GM19238 (cell line): ENCODE measurements around the gene CHN2.

ENCODE experiments used
- DNase-seq: peaks from one replicate; pipeline ENCODE4 v3.0.0; 2011; ENCODE audit warnings: low spot score; ENCODE audit not compliant: insufficient read length

Gene CHN2

GRCh38 chr7:29224726-29225125 is 30.2 kb downstream of the CHN2 start:
- DNase-seq = no peak

DNA sequence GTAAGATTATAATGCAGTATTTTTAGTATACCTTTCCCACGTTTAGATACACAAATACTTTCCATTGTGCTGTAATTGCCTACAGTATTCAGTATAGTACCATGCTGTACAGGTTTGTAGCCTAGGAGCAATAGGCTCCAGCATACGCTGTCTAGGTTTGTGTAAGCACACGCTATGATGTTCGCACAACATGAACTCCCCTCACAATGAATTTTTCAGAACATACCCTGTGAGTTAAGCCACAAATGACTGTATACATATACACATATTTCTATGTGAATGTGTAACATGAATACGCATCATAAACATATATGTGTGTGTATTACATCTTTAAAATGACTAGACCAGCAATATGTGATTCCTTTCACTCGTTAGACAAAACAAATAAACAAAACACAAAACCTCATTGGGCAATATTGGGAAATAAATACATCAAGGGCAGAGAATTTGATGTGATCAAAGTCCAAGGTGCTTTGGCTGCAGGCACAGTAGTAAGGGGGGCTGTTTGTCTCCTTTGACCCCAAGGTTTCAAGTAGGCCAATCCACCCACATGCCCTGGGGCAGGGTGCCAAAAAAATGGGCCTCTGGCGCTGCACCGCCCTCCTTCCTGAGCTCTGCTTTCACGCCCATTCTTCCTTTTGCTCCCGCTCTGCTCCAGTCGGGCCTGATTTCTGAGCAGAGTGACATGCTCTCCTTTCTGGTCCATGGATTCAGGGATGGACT is 33.9 kb downstream of the CHN2 start:
- DNase-seq = no peak

DNA sequence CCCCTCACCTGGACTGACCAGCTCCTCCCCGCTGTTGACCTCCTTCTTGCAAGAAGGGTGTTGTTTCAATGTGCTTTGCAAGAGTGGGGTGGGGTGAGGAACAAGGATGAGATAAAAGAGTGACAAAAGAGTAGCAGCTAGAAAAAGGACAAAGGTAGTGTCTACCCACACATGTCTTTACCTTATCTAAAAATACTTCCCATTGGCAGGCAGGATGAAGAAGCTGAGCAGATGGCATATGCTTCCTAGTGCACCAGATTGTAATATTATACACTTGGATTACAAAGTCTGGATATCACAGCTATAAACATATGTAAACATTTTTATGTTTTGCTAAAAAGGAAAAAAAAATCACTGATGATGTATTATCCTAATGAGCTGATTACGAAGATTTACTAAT is 34.5 kb downstream of the CHN2 start:
- no peak for DNase-seq

DNA sequence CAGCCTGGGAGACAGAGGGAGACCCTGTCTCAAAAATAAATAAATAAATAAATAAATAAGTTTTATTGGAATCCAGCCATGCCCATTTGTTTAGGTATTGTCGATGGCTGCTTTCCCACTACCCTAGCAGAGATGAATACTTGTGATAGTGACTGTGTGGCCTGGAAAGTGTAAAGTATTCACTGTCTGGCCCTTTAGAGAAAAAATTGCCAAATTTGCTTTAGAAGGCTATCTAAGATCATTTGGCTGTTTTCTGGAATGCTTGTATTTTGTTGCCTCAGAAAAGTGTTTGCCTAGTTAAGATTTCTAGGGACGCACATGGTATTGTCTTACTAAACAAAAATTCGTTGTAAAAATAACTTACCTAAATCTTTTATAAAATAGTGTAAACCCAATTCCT is 35.4 kb downstream of the CHN2 start:
- DNase-seq = no peak

DNA sequence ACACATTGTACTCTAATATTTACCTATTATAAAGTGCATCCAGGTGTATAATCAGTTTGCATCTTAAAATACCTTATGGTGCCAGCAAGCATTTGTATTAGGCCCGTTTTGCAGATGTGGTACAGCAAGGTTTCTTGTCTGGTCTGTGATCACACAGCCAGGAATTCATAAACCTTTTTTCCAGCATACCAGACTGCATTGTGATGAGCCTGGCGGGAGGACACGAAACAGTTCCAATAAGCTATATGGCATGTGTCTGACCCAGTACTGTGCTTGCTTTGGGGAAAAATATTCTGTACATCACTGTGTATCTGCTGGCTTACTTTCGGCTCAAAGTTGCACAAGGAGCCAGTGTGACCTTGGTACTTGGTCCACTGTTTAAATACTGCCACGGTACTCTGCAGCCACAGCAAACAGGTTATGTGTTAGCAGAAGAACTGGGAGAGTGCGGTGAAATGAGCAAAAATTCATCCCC is 36.3 kb downstream of the CHN2 start:
- DNase-seq = no peak

GRCh38 chr7:29231671-29232232 is 37.2 kb downstream of the CHN2 start:
- no peak for DNase-seq

DNA sequence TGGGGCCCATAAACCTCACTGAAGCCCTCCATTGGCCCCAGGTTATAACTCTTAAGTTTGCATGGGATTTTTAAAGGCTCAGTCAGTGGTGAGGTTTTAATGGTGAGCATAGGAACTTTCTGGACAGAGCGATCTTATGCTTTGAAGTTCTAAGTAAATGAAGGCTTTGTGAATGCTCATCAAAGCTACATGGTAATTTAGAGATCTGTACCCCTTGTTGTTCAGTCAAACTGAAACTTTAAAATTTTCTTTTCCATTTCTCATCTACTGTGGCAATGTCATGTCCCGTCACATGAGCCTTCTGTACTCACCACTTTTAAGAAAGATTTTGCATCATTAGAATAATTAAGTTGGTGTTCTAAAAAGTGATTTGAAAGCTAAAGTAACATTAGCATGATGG is 39.9 kb downstream of the CHN2 start:
- no peak for DNase-seq

- DNase-seq = no peak
Measured at GRCh38 chr7:29236071-29236580, 41.6 kb downstream of the CHN2 start.

GRCh38 chr7:29236649-29237048 is 42.1 kb downstream of the CHN2 start:
- no peak for DNase-seq

GRCh38 chr7:29237489-29237888 is 42.9 kb downstream of the CHN2 start:
- no peak for DNase-seq

- DNase-seq = no peak
Measured at GRCh38 chr7:29239638-29240037, 45.1 kb downstream of the CHN2 start.

DNA sequence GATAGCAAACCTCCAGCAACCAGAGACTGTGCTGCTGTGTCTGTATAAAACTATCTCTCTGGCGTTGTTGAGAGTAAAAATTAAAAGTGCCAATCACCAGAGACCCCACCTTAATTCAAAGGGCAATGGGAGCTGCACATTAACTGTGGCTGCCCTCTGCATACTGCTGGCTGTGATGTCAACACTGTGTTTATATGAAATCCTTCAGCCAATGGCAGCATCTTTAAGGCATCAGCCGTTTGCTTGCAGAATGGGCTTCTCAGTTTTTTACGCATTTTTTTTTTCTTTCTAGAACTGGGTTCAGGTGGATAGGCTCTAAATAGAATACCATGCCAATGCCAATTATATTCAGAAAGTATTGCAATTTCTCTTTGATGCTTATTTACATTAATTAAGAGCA is 47.7 kb downstream of the CHN2 start:
- DNase-seq = no peak

DNA sequence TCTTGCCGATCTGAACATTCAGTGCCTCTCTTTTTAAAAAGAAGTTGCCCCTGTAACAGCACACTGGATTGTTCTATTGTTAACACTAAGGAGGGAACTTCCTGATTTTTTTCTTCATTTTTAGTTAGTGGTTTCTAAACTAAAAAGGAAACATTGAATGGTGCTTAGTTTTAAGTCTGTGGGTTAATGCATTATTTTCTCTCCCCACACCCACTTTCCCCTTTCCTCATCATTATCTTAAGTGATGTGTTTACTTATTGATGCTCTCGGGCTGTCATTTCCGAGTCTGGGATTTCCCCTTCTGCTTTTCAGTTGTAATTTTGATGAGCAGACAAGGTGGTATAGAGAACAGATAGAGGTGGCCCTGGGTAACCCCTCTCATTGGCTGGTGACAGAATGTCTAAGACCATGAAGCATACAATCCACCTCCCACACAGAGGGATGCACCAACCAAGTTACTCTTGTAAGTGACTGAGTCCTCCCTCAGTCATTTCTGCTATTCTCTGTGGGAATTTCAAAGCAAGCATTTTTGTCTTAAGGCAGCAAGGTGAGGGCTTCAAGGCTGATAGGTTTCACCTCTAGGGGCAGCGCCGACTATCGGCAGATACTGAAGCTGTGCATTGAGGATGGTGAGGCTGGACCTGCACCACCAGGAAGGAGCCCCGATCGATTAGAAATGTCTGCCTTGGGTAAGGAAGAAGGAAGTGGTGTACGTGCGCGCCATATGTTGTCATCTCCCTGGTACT is 49.5 kb downstream of the CHN2 start:
- DNase-seq = no peak

- DNase-seq = no peak
Measured at GRCh38 chr7:29247224-29247962, 52.8 kb downstream of the CHN2 start.

GRCh38 chr7:29247963-29248236 is 53.3 kb downstream of the CHN2 start:
- no peak for DNase-seq

GRCh38 chr7:29248713-29249382 is 54.3 kb downstream of the CHN2 start:
- no peak for DNase-seq

GRCh38 chr7:29249383-29249750 is 54.8 kb downstream of the CHN2 start:
- no peak for DNase-seq

- no peak for DNase-seq
Measured at GRCh38 chr7:29249860-29250259, 55.3 kb downstream of the CHN2 start.

GRCh38 chr7:29253225-29253624 is 58.6 kb downstream of the CHN2 start:
- DNase-seq = no peak

- no peak for DNase-seq
Measured at GRCh38 chr7:29254591-29254990, 60.0 kb downstream of the CHN2 start.

GRCh38 chr7:29255199-29255878 is 60.8 kb downstream of the CHN2 start:
- DNase-seq = no peak
